Tibial artery (tissue), 4 donors: ENCODE results near the gene ZMYND11.

Experiments
- DNase-seq, 2 donors: peaks; one replicate each; pipeline ENCODE4 v3.0.0-alpha.2; 2019
- H3K27ac ChIP-seq, 2 donors: fragments of 200-600 bp; sonication (generic) in 1 of 2; 1 replicate in 1 of 2; 2 replicates in 1 of 2; pipeline ENCODE4 v1.5.1; 2018 to 2019; ENCODE audit warnings: mild to moderate bottlenecking in 1 of 2
- H3K27me3 ChIP-seq, 2 donors: fragments of 200-600 bp; sonication (generic) in 1 of 2; one replicate each; pipeline versions ENCODE4 v1.5.1 to v1.6.0; 2016 to 2019
- H3K36me3 ChIP-seq, 3 donors: fragments of 200-600 bp; sonication (generic) in 2 of 3; one replicate each; pipeline ENCODE4 v1.5.1; 2016 to 2019; ENCODE audit warnings: mild to moderate bottlenecking in 2 of 3
- H3K4me1 ChIP-seq, 4 donors: fragments of 200-600 bp; sonication (generic) in 2 of 4; 1 replicate in 3 of 4; 2 replicates in 1 of 4; pipeline ENCODE4 v1.5.1; 2016 to 2019
- H3K4me3 ChIP-seq, 2 donors: fragments of 200-600 bp; sonication (generic) in 1 of 2; 1 replicate in 1 of 2; 2 replicates in 1 of 2; pipeline ENCODE4 v1.5.1; 2018 to 2019; ENCODE audit warnings: mild to moderate bottlenecking in 2 of 2
- H3K9me3 ChIP-seq, 3 donors: fragments of 200-600 bp; sonication (generic) in 1 of 3; one replicate each; pipeline ENCODE4 v1.5.1; 2016 to 2019
- CTCF ChIP-seq, 2 experiments: fragments of 200-600 bp in 1 of 2; fragments of 450-650 bp in 1 of 2; IDR thresholded peaks; one replicate each; pipeline ENCODE4 v1.5.1; 2017 to 2019; ENCODE audit warnings: antibody characterized with exemption in 2 of 2, mild to moderate bottlenecking in 1 of 2, moderate library complexity in 1 of 2
- intact Hi-C: fragments of 100-400 bp; cut with DNase I; formaldehyde crosslinking; loops from one replicate; pipeline ENCODE4 v1.15.0; 2023; ENCODE audit warnings: low total_unique reads

The ZMYND11 gene

GRCh38 chr10:90161-90560, 45.1 kb upstream of the ZMYND11 start:
- no peak for TF ChIP-seq CTCF (IDR thresholded peaks at IDR 0.05)
- H3K4me1 ChIP-seq: no peaks in the 10 kb centered on the region
- intact Hi-C loops: no loop called here
- DNase-seq: no peak
- no peak overlapping the region for H3K27ac ChIP-seq
- no peak overlapping the region for H3K4me3 ChIP-seq
- H3K9me3 ChIP-seq: peaks cover 0 to 4% (median 0%) of the 10 kb centered on the region in 3 donors
- peaks cover 0 to 8% of the 10 kb centered on the region in 2 donors for H3K27me3 ChIP-seq
- no peaks in the 10 kb centered on the region for H3K36me3 ChIP-seq

- no peak for TF ChIP-seq CTCF (IDR thresholded peaks at IDR 0.05)
- intact Hi-C loops: no loop called here
- Histone ChIP-seq H3K4me1 (no peaks in the 10 kb centered on the region), H3K9me3 (peaks cover 0 to 13% (median 10%) of the 10 kb centered on the region in 3 donors), H3K4me3 (no peak overlapping the region), H3K27me3 (peaks cover 0 to 4% of the 10 kb centered on the region in 2 donors), H3K36me3 (no peaks in the 10 kb centered on the region), H3K27ac (no peak overlapping the region)
- no peak for DNase-seq
Observed at GRCh38 chr10:91313-91712, 43.9 kb upstream of the ZMYND11 start.

- DNase-seq: no peak
- Histone ChIP-seq H3K36me3 (no peaks in the 10 kb centered on the region), H3K4me1 (no peaks in the 10 kb centered on the region), H3K9me3 (peaks cover 0 to 16% (median 16%) of the 10 kb centered on the region in 3 donors), H3K4me3 (no peak overlapping the region), H3K27ac (no peak overlapping the region), H3K27me3 (peaks cover 0 to 4% of the 10 kb centered on the region in 2 donors)
- no peak for TF ChIP-seq CTCF (IDR thresholded peaks at IDR 0.05)
- intact Hi-C loops: no loop called here
Observed at GRCh38 chr10:92153-92552, 43.1 kb upstream of the ZMYND11 start.

- DNase-seq: no peak
- no peaks in the 10 kb centered on the region for H3K36me3 ChIP-seq
- TF ChIP-seq CTCF (IDR thresholded peaks at IDR 0.05): no peak
- H3K4me3 ChIP-seq: no peak overlapping the region
- H3K9me3 ChIP-seq: peaks cover 0 to 16% (median 16%) of the 10 kb centered on the region in 3 donors
- intact Hi-C loops: no loop called here
- no peaks in the 10 kb centered on the region for H3K27me3 ChIP-seq
- no peak overlapping the region for H3K27ac ChIP-seq
- H3K4me1 ChIP-seq: no peaks in the 10 kb centered on the region
Observed at GRCh38 chr10:92846-93245, 42.4 kb upstream of the ZMYND11 start.

GRCh38 chr10:94613-95012, 40.6 kb upstream of the ZMYND11 start:
- H3K27me3 ChIP-seq: no peaks in the 10 kb centered on the region
- DNase-seq: no peak
- H3K36me3 ChIP-seq: no peaks in the 10 kb centered on the region
- H3K9me3 ChIP-seq: peaks cover 0 to 16% (median 16%) of the 10 kb centered on the region in 3 donors
- intact Hi-C loops: no loop called here
- no peak overlapping the region for H3K27ac ChIP-seq
- no peak overlapping the region for H3K4me3 ChIP-seq
- no peaks in the 10 kb centered on the region for H3K4me1 ChIP-seq
- TF ChIP-seq CTCF (IDR thresholded peaks at IDR 0.05): no peak
